ENCODE data around the gene PI4K2B. TPM values are rescaled to one million over a fixed set of nuclear protein-coding genes. Genes with fewer than 3 reads are reported as not detected.

PI4K2B gene
- total and polyA plus RNA-seq, 2 of the 13 experiments (the other 11 are each of a cell fraction or from before 2014, with no cell fraction given), result 6.9 to 25.8 TPM

- Histone ChIP-seq H2AFZ (ENCODE audit: low read length) (no peak overlapping the region), H3K9me3 (ENCODE audit: low read length) (peaks cover 6% of the 10 kb centered on the region), H3K9ac (ENCODE audit: insufficient read depth, low read depth, low read length) (no peak overlapping the region), H3K27ac (ENCODE audit: extremely low read length, insufficient read depth, low read length) (no peak overlapping the region), H3K4me1 (ENCODE audit: insufficient read depth, low read length) (peaks cover 14% of the 10 kb centered on the region), H3K79me2 (ENCODE audit: insufficient read depth, low read length) (peaks cover 2% of the 10 kb centered on the region), H3K27me3 (ENCODE audit: control insufficient read depth in 1 of 2, insufficient read depth in 2 of 2, low read length in 2 of 2) (no peaks in the 10 kb centered on the region; a peak in 1 of 5 replicates), H3K4me3 (replicated peaks in 1 of 3; ENCODE audit: insufficient read depth in 1 of 3, low read depth in 2 of 3, low read length in 3 of 3) (no peak overlapping the region), H3K4me2 (ENCODE audit: low read depth, low read length) (no peak overlapping the region), H4K20me1 (ENCODE audit: insufficient read depth, low read length) (no peaks in the 10 kb centered on the region), H3K36me3 (replicated peaks in 1 of 2; ENCODE audit: control insufficient read depth in 1 of 2, insufficient read depth in 2 of 2, low read length in 2 of 2) (no peaks in the 10 kb centered on the region)
- intact Hi-C loops (cut with micrococcal nuclease; ENCODE audit: unreplicated experiment) (loop anchor here (5.0 to 10.0 kb wide), 2 partner anchors 68 to 145 kb away; partner anchors contain the start of genes ANAPC4 and SEPSECS), in situ Hi-C loops (cut with HindIII; ENCODE audit: extremely low pct_ligation_motif_present, low pct_unique_long_range_greater_than_20kb) (no loop called here)
- ChIA-PET POLR2A (no interaction called here), CTCF (ENCODE audit: low intra/inter-chr PET ratio, low total read pairs) (no interaction called here)
- no peak for TF ChIP-seq KDM5B (CRISPR knock-in tag; IDR thresholded peaks at IDR 0.05; ENCODE audit: borderline replicate concordance)
- TF ChIP-seq BHLHE40 (IDR thresholded peaks at IDR 0.05; ENCODE audit: low read length), result 0 out of 2 replicates have a peak, but pooled peaks have one; percentile 33
- no peak for TF ChIP-seq ZNF670 (CRISPR knock-in tag; IDR thresholded peaks at IDR 0.05; ENCODE audit: borderline replicate concordance)
- no peak for TF ChIP-seq ZNF619 (CRISPR knock-in tag; IDR thresholded peaks at IDR 0.05)
- no peak for TF ChIP-seq KLF16 (CRISPR knock-in tag; IDR thresholded peaks at IDR 0.05)
- TF ChIP-seq TERF1 (CRISPR knock-in tag; IDR thresholded peaks at IDR 0.05), result no peak
- ATAC-seq, result no peak
- DNase-seq (ENCODE audit: low spot score), result no peak
- BruUV-seq (replicated peaks), result no TSS peak
- WGBS (ENCODE audit: low lambda C conversion rate), result 65% methylated on average over 6 of the region's 6 CpGs
- FAIRE-seq, result no peak
Measured at GRCh38 chr4:25229804-25230203, 4.0 kb upstream of the PI4K2B start.

GRCh38 chr4:25233194-25233593, 639 bp upstream of the PI4K2B start:
- FAIRE-seq (no peak), DNase-seq (ENCODE audit: low spot score) (no peak), ATAC-seq (no peak)
- no peaks in the 10 kb centered on the region; a peak in 1 of 5 replicates for H3K27me3 ChIP-seq (ENCODE audit: control insufficient read depth in 1 of 2, insufficient read depth in 2 of 2, low read length in 2 of 2)
- POLR2A ChIA-PET, result interaction anchor here (0.6 to 4.4 kb wide), 6 partner anchors 39 to 139 kb away, joined by 3 to 30 read pairs (median 4); partner anchors contain the start of genes SEPSECS and ZCCHC4
- H3K79me2 ChIP-seq (ENCODE audit: insufficient read depth, low read length), result peaks cover 33% of the 10 kb centered on the region
- intact Hi-C loops (cut with micrococcal nuclease; ENCODE audit: unreplicated experiment) (loop anchor here (5.0 to 10.0 kb wide), 2 partner anchors 71 to 142 kb away; partner anchors contain the start of genes ANAPC4 and SEPSECS), in situ Hi-C loops (cut with HindIII; ENCODE audit: extremely low pct_ligation_motif_present, low pct_unique_long_range_greater_than_20kb) (no loop called here)
- peak overlapping the region; percentile 71 for H3K4me2 ChIP-seq (ENCODE audit: low read depth, low read length)
- H3K4me3 ChIP-seq (replicated peaks in 1 of 3; ENCODE audit: insufficient read depth in 1 of 3, low read depth in 2 of 3, low read length in 3 of 3), result peak overlapping the region; percentile 29 to 48 (median 41); a peak in 5 of 6 replicates
- TSS peak; percentile 67 for BruUV-seq (replicated peaks)
- H3K27ac ChIP-seq (ENCODE audit: extremely low read length, insufficient read depth, low read length), result no peak overlapping the region
- H4K20me1 ChIP-seq (ENCODE audit: insufficient read depth, low read length), result no peaks in the 10 kb centered on the region
- peaks cover 37% of the 10 kb centered on the region for H3K4me1 ChIP-seq (ENCODE audit: insufficient read depth, low read length)
- H3K9ac ChIP-seq (ENCODE audit: insufficient read depth, low read depth, low read length), result no peak overlapping the region; the same call in 1 of the 2 replicates
- no peak overlapping the region for H2AFZ ChIP-seq (ENCODE audit: low read length)
- H3K36me3 ChIP-seq (replicated peaks in 1 of 2; ENCODE audit: control insufficient read depth in 1 of 2, insufficient read depth in 2 of 2, low read length in 2 of 2), result peaks cover 0 to 1% of the 10 kb centered on the region in 2 experiments; a peak in 1 of 5 replicates
- CTCF ChIA-PET (ENCODE audit: low intra/inter-chr PET ratio, low total read pairs), result no interaction called here
- H3K9me3 ChIP-seq (ENCODE audit: low read length), result no peaks in the 10 kb centered on the region
- TF ChIP-seq ZNF362 (CRISPR knock-in tag; IDR thresholded peaks at IDR 0.05; ENCODE audit: borderline replicate concordance) (no peak), ZFP90 (CRISPR knock-in tag; IDR thresholded peaks at IDR 0.05; ENCODE audit: borderline replicate concordance) (0 out of 2 replicates have a peak, but pooled peaks have one; percentile 76), MXD1 (CRISPR knock-in tag; IDR thresholded peaks at IDR 0.05) (no peak), CSRNP2 (CRISPR knock-in tag; conservative IDR thresholded peaks at IDR 0.05; ENCODE audit: low read depth) (no peak), MBNL3 (CRISPR knock-in tag; conservative IDR thresholded peaks at IDR 0.05) (no peak)

All from HepG2 (cell line).